Mucosa of rectum (tissue), 2 donors: ENCODE measurements around the gene ETV6.

Experiments
- H3K27ac ChIP-seq, 2 donors: one replicate each; pipeline ENCODE4 v1.7.0; 2013; ENCODE audit warnings: inconsistent platforms in 2 of 2, low read depth in 2 of 2, low read length in 2 of 2
- H3K27me3 ChIP-seq, 2 donors: one replicate each; pipeline ENCODE4 v1.7.0; 2013; ENCODE audit warnings: low read length in 2 of 2; ENCODE audit not compliant: control insufficient read depth in 2 of 2, insufficient read depth in 2 of 2
- H3K36me3 ChIP-seq, 2 donors: one replicate each; pipeline ENCODE4 v1.7.0; 2013; ENCODE audit warnings: low read length in 2 of 2; ENCODE audit not compliant: control insufficient read depth in 2 of 2, insufficient read depth in 2 of 2
- H3K4me1 ChIP-seq, 2 donors: one replicate each; pipeline ENCODE4 v1.7.0; 2013; ENCODE audit warnings: low read length in 2 of 2, mild to moderate bottlenecking in 1 of 2; ENCODE audit not compliant: control insufficient read depth in 2 of 2, insufficient read depth in 2 of 2
- H3K4me3 ChIP-seq, 2 donors: one replicate each; pipeline ENCODE4 v1.7.0; 2013; ENCODE audit warnings: low read length in 2 of 2
- H3K9ac ChIP-seq, 2 donors: one replicate each; pipeline ENCODE4 v1.7.0; 2013; ENCODE audit warnings: low read length in 2 of 2, low read depth in 1 of 2, mild to moderate bottlenecking in 1 of 2
- H3K9me3 ChIP-seq, 2 donors: one replicate each; pipeline ENCODE4 v1.7.0; 2013; ENCODE audit warnings: low read length in 2 of 2; ENCODE audit not compliant: control insufficient read depth in 2 of 2
- donor health status: healthy.
- donor health status: Normal muscosa, but diverticular disease.

Gene ETV6

DNA sequence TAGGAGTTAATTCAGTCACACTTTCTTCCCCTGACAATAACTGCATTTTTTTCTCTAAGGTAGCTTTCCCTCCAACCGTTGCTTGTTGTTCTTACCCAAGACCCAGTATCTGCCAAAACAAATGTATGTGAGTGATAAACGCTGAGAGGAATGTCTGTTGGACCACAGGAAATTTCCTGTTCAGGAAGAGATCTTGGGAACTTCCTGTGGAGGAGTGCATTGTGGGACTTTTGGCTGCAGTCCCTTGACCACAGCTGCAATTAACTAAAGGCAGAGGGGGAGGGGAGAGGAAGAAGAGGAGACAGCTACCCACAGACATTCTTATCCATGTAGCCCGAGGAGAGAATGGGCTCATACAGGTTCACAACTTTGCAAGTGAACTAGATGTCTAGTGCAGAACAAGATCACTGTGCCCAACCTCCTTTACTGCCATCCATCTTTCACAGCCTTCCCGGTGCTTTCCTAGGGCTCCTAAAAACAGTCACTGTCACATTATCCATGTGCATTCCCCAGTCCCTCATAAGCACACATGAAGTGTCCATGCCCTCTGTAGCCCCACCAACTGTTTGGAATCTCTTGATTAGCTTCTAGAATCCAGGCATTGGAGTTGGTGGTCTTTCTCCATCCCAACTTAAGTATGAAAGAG lies 149.5 kb downstream of the ETV6 start:
- no peak overlapping the region for H3K9ac ChIP-seq
- no peaks in the 10 kb centered on the region for H3K27me3 ChIP-seq
- H3K4me1 ChIP-seq, result peaks cover 16 to 30% of the 10 kb centered on the region in 2 donors
- H3K4me3 ChIP-seq, result no peak overlapping the region
- no peaks in the 10 kb centered on the region for H3K36me3 ChIP-seq
- H3K27ac ChIP-seq, result no peak overlapping the region
- no peaks in the 10 kb centered on the region for H3K9me3 ChIP-seq

- H3K27ac ChIP-seq, result no peak overlapping the region
- peaks cover 11 to 25% of the 10 kb centered on the region in 2 donors for H3K4me1 ChIP-seq
- no peak overlapping the region for H3K4me3 ChIP-seq
- H3K27me3 ChIP-seq, result no peaks in the 10 kb centered on the region
- H3K36me3 ChIP-seq, result no peaks in the 10 kb centered on the region
- H3K9me3 ChIP-seq, result no peaks in the 10 kb centered on the region
- no peak overlapping the region for H3K9ac ChIP-seq
Observed at GRCh38 chr12:11799502-11799873, 150.0 kb downstream of the ETV6 start.

DNA sequence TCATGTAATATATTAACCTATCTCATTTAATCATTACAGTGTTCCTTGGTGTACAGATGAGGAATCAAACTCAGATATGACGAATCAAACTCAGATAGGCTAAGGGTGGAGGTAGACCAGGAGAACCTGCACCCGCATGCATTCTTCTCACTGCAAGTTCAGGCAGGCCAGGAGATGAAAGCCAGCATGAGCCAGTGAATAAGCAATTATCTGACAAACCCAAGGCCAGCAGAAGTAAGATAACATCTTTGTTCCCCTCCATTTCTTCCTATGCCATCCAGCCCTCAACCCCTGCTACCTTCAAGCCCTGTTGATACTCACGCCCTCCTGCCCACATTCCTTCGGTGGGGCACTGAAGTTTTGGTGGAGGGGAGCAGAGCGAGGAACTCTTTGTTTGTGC lies 152.2 kb downstream of the ETV6 start:
- H3K9me3 ChIP-seq, result no peaks in the 10 kb centered on the region
- no peaks in the 10 kb centered on the region for H3K27me3 ChIP-seq
- no peak overlapping the region for H3K4me3 ChIP-seq
- H3K36me3 ChIP-seq, result no peaks in the 10 kb centered on the region
- no peak overlapping the region for H3K27ac ChIP-seq
- no peak overlapping the region for H3K9ac ChIP-seq
- peaks cover 15 to 17% of the 10 kb centered on the region in 2 donors for H3K4me1 ChIP-seq

GRCh38 chr12:11804130-11804529 lies 154.7 kb downstream of the ETV6 start:
- Histone ChIP-seq H3K9me3 (no peaks in the 10 kb centered on the region), H3K4me3 (no peak overlapping the region), H3K36me3 (no peaks in the 10 kb centered on the region), H3K4me1 (peaks cover 17 to 18% of the 10 kb centered on the region in 2 donors), H3K9ac (no peak overlapping the region), H3K27me3 (no peaks in the 10 kb centered on the region), H3K27ac (no peak overlapping the region)

- no peak overlapping the region for H3K4me3 ChIP-seq
- no peaks in the 10 kb centered on the region for H3K36me3 ChIP-seq
- H3K4me1 ChIP-seq, result peaks cover 17 to 18% of the 10 kb centered on the region in 2 donors
- H3K27me3 ChIP-seq, result no peaks in the 10 kb centered on the region
- H3K27ac ChIP-seq, result peak overlapping the region; percentile 73 to 75
- no peaks in the 10 kb centered on the region for H3K9me3 ChIP-seq
- H3K9ac ChIP-seq, result no peak overlapping the region
Observed at GRCh38 chr12:11805043-11805442, 155.6 kb downstream of the ETV6 start.

GRCh38 chr12:11805680-11806079 lies 156.2 kb downstream of the ETV6 start:
- no peaks in the 10 kb centered on the region for H3K36me3 ChIP-seq
- peak overlapping the region; percentile 73 to 75 for H3K27ac ChIP-seq
- peaks cover 17 to 18% of the 10 kb centered on the region in 2 donors for H3K4me1 ChIP-seq
- no peaks in the 10 kb centered on the region for H3K27me3 ChIP-seq
- no peak overlapping the region for H3K9ac ChIP-seq
- no peak overlapping the region for H3K4me3 ChIP-seq
- no peaks in the 10 kb centered on the region for H3K9me3 ChIP-seq

GRCh38 chr12:11807458-11807857 lies 158.0 kb downstream of the ETV6 start:
- Histone ChIP-seq H3K36me3 (no peaks in the 10 kb centered on the region), H3K9ac (no peak overlapping the region), H3K27me3 (no peaks in the 10 kb centered on the region), H3K9me3 (no peaks in the 10 kb centered on the region), H3K4me1 (peaks cover 21 to 23% of the 10 kb centered on the region in 2 donors), H3K27ac (peak overlapping the region in 1 of 2 donors; percentile 5), H3K4me3 (no peak overlapping the region)

DNA sequence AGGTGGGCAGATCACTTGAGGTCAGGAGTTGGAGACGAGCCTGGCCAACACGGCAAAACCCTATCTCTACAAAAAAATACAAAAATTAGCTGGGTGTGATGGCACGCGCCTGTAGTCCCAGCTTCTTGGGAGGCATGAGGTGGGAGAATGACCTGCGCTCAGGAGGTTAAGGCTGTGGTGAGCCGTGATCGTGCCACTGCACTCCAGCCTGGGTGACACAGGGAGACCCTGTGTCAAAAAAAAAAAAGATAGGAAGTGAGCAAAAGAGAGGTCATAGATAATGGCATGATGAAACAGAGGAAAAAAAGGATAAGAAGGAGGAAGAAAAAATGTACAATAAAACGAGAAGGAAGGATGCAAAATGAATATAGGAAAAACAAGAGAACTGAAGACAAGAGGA lies 159.5 kb downstream of the ETV6 start:
- H3K36me3 ChIP-seq, result no peaks in the 10 kb centered on the region
- H3K27me3 ChIP-seq, result no peaks in the 10 kb centered on the region
- H3K9me3 ChIP-seq, result no peaks in the 10 kb centered on the region
- H3K27ac ChIP-seq, result no peak overlapping the region
- H3K4me1 ChIP-seq, result peaks cover 33 to 35% of the 10 kb centered on the region in 2 donors
- no peak overlapping the region for H3K9ac ChIP-seq
- H3K4me3 ChIP-seq, result no peak overlapping the region

GRCh38 chr12:11810206-11810545 lies 160.7 kb downstream of the ETV6 start:
- no peaks in the 10 kb centered on the region for H3K36me3 ChIP-seq
- H3K27me3 ChIP-seq, result no peaks in the 10 kb centered on the region
- H3K9me3 ChIP-seq, result no peaks in the 10 kb centered on the region
- no peak overlapping the region for H3K9ac ChIP-seq
- peak overlapping the region; percentile 14 to 52 for H3K27ac ChIP-seq
- H3K4me1 ChIP-seq, result peaks cover 34 to 35% of the 10 kb centered on the region in 2 donors
- H3K4me3 ChIP-seq, result no peak overlapping the region

DNA sequence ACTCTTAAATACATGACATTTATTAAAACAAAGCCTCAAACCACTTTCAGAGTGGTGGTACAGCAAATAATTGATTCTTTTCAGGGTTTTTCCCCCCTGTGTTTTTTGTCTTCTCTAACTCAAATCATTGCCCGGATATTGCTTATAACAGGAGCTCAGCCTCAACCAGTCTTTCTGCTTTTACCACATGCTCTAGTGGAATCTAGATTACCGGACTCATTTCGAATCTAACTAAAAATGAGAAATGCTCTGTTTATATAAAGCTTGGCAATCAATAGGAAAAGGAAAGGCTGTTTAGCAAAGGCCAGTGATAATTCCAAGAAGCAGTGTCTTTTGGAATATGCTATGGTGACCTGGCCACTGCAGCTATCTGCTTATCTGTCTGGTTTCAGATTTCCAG lies 161.5 kb downstream of the ETV6 start:
- peak overlapping the region in 1 of 2 donors; percentile 14 for H3K27ac ChIP-seq
- no peaks in the 10 kb centered on the region for H3K27me3 ChIP-seq
- peaks cover 31% of the 10 kb centered on the region in 2 donors for H3K4me1 ChIP-seq
- H3K9me3 ChIP-seq, result no peaks in the 10 kb centered on the region
- no peak overlapping the region for H3K9ac ChIP-seq
- no peaks in the 10 kb centered on the region for H3K36me3 ChIP-seq
- no peak overlapping the region for H3K4me3 ChIP-seq

DNA sequence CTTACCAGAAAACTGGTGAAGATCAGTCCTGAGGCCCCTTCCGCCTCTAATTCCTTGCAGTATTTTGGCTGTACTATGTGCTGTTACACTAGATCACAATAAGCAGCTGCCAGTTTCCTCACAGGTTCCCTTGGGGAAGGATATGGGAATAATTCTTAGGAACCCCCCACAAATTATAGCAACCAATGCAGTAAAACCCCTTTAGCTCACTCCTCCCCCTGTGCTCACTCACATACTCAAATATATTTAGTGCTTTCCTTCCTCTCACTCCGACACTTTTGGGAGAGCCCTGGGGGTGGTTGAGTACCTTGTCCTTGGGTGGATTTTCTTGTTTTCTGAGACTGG lies 162.7 kb downstream of the ETV6 start:
- Histone ChIP-seq H3K4me1 (peaks cover 25 to 30% of the 10 kb centered on the region in 2 donors), H3K9ac (peak overlapping the region; percentile 58 to 64), H3K9me3 (no peaks in the 10 kb centered on the region), H3K36me3 (no peaks in the 10 kb centered on the region), H3K27me3 (no peaks in the 10 kb centered on the region), H3K4me3 (peak overlapping the region in 1 of 2 donors; percentile 19), H3K27ac (peak overlapping the region; percentile 69 to 79)
